Measurements from ENCODE around the gene CNTNAP2.
"Not testable (repeated sequence)": the region's sequence is repeated elsewhere in the genome, so short reads cannot be mapped to it uniquely, and the experiment has no call there.

CNTNAP2 gene

GRCh38 chr7:148262721-148263229, 2146.2 kb downstream of the CNTNAP2 start:
- peak; percentile 44 for DNase-seq (ENCODE audit: low read depth)

GRCh38 chr7:148264933-148265557, 2148.4 kb downstream of the CNTNAP2 start:
- DNase-seq (ENCODE audit: low read depth): no peak

- no peak for DNase-seq (ENCODE audit: low read depth)
These were observed 2149.3 kb downstream of the CNTNAP2 start for GRCh38 chr7:148265896-148266295.

GRCh38 chr7:148266795-148267194, 2150.2 kb downstream of the CNTNAP2 start:
- no peak for DNase-seq (ENCODE audit: low read depth)

GRCh38 chr7:148270576-148270975, 2154.0 kb downstream of the CNTNAP2 start:
- DNase-seq (ENCODE audit: low read depth): no peak

- DNase-seq (ENCODE audit: low read depth): no peak
These were observed 2157.5 kb downstream of the CNTNAP2 start for GRCh38 chr7:148274118-148274517.

GRCh38 chr7:148275359-148275890, 2158.8 kb downstream of the CNTNAP2 start:
- no peak for DNase-seq (ENCODE audit: low read depth)

GRCh38 chr7:148276314-148277041, 2159.9 kb downstream of the CNTNAP2 start:
- DNase-seq (ENCODE audit: low read depth): no peak

- no peak for DNase-seq (ENCODE audit: low read depth)
These were observed 2160.6 kb downstream of the CNTNAP2 start for GRCh38 chr7:148277042-148277660.

- no peak for DNase-seq (ENCODE audit: low read depth)
These were observed 2169.5 kb downstream of the CNTNAP2 start for GRCh38 chr7:148286150-148286549.

- no peak for DNase-seq (ENCODE audit: low read depth)
These were observed 2170.9 kb downstream of the CNTNAP2 start for GRCh38 chr7:148287538-148287937.

- no peak for DNase-seq (ENCODE audit: low read depth)
These were observed 2172.1 kb downstream of the CNTNAP2 start for GRCh38 chr7:148288592-148289151.

- no peak for DNase-seq (ENCODE audit: low read depth)
These were observed 2173.0 kb downstream of the CNTNAP2 start for GRCh38 chr7:148289630-148290029.

- DNase-seq (ENCODE audit: low read depth): no peak
These were observed 2173.9 kb downstream of the CNTNAP2 start for GRCh38 chr7:148290538-148290937.

- no peak for DNase-seq (ENCODE audit: low read depth)
These were observed 2175.2 kb downstream of the CNTNAP2 start for GRCh38 chr7:148291799-148292198.

GRCh38 chr7:148296994-148297644, 2180.5 kb downstream of the CNTNAP2 start:
- no peak for DNase-seq (ENCODE audit: low read depth)

- not testable (repeated sequence) for DNase-seq (ENCODE audit: low read depth)
These were observed 2182.2 kb downstream of the CNTNAP2 start for GRCh38 chr7:148298768-148299167.

GRCh38 chr7:148299350-148300276, 2183.0 kb downstream of the CNTNAP2 start:
- no peak for DNase-seq (ENCODE audit: low read depth)

GRCh38 chr7:148302436-148302835, 2185.8 kb downstream of the CNTNAP2 start:
- DNase-seq (ENCODE audit: low read depth): not testable (repeated sequence)

GRCh38 chr7:148303295-148304082, 2186.9 kb downstream of the CNTNAP2 start:
- no peak for DNase-seq (ENCODE audit: low read depth)
